Occipital lobe (tissue), 2 donors: ENCODE measurements around the gene DMAP1. TPM values are rescaled to one million over a fixed set of nuclear protein-coding genes. Genes with fewer than 3 reads are reported as not detected.

ENCODE experiments used
- DNase-seq: peaks from one replicate; lab custom pipeline; 2025; lab: John Stamatoyannopoulos, UW
- total RNA-seq: library from RNA; depleted of rRNA; stranded (reverse); fragments of >200 nt; gene quantifications from one replicate; pipeline ENCODE4 v1.2.3, GENCODE V29; 2014

DMAP1 gene
- total RNA-seq, 1 donor from 2014 or later: 31.5 TPM

DNA sequence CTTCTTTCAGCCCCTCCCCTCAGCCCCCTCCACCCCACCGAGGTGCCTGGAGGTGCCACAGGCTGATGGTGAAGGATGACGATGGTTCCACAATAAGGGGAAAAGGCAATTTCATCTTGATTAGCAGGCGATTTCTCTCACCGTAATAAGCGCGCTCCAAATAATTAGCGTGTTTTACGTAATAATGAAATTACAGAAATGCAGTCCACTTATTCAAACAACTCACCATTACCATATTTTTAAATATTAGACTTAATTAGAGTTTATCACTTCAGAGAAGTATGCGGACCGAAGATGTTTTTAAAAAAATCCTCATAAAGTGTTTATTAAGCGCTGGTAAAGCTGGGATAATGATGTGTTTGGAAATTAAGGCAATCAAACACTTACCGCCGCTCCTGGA is 14.9 kb downstream of the DMAP1 start:
- DNase-seq: no peak

DNA sequence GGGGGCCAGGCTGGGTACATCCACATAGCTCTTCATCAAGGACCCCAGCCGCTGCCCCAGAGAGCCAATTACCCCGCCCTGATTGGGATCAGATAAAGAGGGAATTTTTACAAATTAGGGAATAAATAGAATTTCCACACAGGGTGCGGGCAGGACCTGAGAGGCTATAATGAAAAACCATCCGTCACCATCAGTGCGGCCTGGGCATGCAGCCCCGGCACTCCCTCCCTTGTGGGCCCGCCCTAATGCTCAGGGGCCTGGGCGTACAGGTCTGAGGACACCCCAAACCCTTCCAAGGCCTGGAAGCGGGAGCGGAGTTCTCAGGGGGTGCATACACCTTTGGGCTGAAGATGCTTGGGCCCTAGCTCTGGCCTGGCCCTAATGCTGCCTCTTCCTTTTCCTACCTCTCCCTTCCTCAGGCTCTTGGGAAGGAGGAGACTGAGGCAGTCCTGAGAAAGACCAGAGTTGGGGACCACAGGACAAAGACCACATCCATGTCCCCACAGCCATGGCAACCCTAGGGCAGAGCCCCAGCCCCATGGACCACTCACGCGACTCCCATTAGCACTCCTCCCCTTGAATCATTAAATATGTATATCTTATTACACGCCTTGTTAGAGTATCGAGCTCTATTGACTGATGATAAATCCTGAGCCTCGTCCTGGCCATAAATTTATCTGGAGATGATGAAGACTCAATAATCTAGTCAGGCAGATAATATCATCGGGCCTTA is 16.3 kb downstream of the DMAP1 start:
- DNase-seq: no peak

DNA sequence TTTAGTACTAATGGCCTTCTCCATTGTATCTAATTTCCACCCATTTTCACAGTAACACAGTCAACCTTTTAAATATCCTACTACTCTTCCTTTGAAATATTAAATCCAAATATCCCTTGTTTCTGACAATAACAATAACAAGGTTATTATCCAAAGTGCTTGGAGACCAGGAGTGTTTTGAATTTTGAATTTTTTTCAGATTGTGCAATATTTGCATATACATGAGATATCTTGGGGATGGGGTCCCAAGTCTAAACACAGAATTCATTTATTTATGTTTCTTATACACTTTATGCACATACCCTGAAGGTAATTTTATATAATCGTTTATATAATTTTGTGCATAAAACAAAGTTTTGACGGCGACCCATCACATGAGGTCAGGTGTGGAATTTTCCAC is 17.5 kb downstream of the DMAP1 start:
- no peak for DNase-seq

DNA sequence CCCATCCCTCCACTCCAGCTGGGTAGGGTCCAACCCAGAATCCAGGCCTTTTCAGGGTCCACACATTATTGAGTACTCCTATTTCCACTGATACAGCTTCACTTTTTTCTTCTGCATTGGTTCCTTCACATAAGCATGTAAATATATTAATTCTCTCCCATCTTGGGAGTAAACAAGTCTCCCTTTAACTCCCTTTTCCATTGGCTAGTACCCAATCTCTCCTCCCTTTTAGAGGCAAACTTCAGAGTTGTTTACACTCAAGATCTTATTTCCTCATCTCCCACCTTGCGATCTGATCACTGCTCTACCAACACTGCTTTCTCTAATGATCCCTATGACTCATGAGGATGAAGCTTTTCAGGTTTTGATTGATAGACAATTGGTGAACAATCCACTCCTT is 20.3 kb downstream of the DMAP1 start:
- no peak for DNase-seq

DNA sequence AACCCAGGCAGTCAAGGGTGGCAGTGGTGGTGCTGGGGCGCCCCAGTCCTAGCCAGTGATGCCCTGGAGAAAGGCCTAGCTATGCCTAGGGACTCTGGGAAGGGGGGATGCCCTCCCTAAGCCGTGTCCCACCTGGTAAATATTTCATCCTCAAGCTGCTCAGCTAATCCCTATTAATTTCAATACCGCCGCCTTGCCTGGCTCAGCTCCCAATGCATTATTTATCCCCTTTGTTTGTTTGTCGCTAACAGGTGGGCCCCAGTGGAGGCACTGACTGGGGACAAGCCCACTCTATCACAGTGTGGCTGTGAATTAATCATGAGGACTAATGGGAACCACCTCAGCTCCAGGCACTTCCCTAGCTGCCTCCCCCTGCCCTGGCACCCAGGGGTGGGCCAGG is 22.5 kb downstream of the DMAP1 start:
- no peak for DNase-seq

DNA sequence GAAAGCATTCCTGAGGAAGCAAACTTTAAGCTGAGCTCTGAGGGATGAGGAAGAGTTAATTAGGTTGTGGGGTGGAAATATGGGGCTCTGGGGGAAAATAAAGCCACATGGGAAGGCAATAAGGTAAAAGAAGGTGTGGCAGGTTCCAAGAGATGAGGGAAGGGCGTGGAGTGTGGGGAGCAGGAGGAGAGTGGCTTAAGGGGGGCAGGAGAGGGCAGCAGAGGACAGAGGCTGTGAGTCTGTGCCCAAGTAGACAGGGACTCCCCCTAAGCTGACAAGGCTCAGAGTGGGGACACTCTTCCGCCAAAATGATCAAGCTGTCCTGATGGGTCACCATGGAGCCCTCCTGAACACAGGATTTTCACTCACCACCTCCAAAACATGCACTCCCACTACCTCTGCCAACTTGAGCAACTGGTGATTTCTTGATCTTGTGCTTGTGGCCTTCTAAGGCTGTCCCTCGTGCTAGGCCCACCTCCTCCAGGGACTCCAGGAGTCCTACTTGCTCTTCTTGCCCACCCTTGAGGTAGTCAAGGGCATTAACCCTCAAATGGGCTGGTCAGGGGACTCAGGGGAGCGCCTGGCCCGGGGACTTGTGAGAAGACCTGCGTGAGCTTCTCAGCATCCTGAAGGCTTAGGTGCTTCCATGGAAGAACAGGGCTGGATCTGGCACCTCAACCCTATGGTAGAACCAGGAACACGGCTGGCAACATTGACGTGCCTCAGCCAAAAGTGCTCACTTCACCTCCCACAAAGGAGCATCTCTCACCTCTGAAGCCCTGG is 23.4 kb downstream of the DMAP1 start:
- no peak for DNase-seq

DNA sequence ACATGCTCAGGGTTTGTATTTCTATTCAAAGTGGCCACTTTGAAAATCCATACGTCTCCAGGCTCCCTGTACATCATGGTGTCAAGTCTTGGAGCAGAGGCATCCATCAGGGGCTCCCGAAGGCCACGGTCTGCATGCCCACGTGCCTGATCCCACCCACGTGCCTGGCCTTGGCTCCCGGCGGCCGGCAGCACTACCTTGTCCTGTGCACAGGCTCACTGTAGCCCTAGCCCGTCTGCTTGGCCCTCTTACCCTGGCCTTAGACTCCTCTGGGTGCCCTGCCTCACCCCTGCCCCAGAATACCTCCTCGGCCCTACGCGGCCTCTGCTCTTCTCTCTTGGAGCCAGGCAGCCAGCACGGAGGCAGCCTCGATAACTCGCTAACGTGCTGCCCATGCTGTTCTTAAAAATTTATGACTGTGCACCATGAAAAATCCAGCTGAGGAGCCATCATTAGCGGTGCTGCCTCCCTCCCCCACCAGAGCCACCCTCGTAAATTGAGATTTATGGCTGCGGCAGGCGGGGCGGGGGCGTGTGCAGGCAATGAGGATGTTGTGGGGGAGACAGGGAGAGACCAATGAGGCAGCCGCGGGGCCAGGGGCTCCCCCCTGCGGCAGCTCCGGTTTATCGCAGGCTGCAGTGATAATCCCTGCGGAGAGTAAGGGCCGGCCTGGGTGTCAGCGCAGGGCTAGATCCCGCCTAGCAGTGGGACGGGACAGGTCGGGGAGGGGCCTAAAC is 24.6 kb downstream of the DMAP1 start:
- DNase-seq: no peak

DNA sequence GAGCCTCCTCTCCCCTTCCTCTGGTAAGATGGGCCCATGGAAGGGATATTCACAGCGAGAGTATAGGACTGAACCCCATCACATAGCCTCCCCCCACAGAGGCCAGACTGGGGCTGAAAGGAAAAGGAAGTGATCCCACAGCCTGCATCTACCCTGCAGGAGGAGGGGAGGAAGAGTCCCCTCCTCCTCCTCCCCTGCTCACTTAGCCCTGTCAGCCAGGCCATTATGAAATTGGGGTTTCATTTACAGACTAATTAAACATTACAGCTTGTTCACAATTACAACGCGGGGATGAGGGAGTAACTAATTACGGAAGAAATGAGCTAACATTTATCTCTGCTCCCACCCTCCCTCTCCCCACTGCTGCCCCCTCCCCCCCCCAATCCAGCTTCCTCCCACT is 25.4 kb downstream of the DMAP1 start:
- no peak for DNase-seq

DNA sequence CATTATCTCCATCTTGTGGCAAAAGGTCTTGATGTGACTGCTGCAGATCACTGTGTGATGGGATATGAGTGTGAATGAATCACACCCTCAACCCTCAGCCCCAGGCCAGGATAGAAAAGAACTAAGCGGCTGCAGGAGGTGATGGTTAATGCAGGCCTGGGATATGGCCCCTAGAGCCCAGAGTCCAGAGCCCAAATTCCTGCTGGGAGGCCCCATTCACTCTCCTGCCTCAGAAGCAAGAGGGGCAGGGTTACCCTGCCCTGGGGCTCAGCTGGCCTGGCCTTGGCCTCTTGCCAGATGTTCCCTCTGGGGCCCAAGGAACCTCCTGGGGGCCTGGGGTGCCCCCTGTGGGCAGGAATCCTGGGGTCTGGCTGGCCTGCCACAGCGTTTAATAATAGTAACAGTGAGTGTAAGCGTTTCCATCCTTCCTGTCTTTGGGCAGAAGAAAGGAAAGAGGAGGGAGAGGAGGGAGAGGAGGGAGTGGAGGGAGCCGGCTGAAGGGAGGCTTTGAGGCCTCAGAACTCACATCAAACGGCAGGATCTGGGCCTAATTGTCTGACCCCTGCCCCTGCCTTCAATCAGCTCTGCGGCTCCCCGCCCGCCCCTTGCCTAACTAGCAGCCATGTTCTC is 26.2 kb downstream of the DMAP1 start:
- DNase-seq: no peak

DNA sequence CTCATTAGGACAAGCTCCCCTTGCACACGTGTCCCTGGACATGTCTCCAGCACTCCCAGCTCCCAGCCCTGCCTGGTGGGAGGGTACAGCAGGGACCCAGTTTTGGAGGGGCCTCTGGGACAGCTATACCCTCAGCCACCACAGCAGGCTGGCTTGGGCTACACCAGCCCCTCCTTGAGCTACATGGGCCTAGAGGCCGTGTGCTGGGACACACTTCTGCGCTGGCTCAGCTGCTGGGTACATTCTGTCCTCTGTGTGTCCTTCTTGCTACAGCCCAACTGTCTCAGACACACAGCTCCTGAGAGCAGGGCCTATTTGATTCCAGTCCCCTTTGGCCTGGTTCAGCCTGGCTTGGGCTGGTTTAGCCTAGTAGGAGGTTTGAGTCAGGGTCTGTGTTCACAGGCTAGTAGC is 26.7 kb downstream of the DMAP1 start:
- no peak for DNase-seq

DNA sequence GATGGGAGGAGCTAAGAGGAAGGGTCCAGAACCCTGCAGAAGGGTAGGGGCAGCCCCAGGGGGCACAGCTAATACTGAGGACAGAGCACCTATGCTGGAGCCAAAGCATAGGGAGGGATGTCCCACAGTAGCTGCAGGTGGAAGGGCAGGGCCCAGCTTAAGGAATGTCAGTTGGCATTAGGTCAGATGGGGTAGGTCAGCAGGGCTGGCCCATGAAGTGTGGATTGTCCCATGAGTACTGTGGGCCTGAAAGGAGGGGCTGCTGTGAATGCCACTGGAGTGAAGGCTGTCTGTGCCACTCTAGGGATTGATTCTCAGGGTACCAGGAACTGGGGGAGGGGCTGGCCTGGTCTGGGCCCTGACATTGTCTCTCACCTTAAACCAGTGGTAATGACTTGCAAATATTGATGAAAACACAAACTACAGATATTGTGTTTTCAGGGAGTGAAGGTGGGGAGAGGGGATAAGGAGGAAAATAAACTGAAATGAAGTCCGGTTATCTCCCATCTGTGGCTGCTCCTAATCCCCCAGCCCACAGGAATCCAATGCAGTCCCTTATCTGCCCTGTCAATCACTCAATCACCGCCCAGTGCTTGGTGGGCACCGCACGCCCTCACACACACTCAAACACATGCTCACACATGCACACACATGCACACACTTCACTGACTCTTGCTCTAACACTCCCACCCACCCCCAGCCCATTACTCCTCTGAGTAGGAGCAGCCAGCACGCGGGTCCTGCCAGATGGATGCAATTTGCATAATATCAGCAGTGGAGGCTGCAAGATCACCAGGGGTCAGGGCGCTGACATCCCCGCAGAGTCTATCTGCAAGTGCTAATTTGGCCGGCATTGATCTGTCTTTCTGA is 27.8 kb downstream of the DMAP1 start:
- DNase-seq: no peak

DNA sequence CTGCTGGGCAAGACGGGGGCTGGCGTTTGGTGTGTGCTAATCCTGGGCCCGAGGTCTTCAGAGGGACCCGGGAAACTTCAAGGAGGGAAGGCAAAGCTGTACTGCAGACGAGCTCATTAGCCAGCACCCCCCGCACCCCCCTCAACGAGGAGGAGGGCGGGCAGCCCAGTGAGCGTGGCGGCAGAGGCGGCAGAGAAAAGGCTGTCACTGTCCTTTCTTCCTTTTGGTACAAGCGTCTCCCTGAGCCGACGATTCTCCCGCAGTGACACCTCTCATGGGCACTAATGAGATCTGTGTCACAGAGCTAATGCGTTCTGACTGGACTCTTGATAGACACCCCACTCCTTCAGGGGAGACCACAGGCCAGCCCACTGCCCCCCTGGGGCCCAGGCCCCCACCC is 29.5 kb downstream of the DMAP1 start:
- DNase-seq: no peak

DNA sequence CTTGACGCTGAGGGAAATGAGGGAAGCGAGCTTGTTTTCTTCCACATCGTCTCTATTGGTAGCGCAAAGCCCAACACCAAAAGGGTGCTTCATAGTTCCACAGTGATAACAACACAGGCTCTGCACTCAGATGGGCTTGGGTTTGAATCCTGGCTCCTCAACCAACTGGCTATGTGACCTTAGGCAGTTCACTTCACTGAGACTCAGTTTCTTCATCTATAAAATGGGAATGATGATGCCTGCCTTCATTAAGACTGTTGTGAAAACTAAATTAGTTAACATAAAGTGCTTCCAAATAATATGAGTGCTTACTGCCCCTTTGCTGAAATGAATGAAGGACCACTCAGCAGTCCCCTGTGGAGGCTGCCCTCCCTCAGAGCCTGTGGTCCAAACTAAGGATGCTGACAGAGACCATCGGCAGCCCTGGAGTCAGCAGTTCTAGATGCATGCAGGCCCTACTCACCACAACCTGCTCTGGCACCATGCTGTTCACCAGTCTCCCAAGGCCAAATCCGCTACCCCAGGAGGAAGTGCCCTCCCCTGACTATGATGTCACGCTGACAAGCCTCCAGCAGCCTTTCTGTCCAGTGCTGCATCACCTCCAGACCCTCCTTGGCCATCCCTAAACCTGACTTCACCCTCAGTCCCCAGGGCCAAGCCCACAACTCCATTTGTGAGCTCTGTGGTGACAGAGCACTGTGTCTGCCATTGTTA is 30.7 kb downstream of the DMAP1 start:
- DNase-seq: no peak

DNA sequence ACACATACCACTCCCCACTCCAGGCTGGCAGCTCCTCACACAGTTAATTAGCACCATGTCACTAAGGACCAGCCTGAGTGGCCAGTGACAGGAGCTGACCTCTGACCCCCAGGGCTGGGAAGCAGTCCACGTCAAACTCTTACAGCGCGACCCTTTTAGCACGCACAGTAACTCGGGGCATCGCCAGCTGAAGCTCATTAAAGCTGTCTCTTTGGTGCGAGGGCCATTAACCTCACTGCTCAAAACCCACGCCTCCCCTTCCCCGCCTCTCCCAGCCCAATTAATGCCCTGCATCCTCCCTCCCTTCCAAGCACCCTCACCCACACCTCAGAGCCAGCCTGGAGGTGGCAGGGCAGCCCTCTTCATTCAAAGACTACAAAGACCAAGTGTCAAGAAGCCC is 31.7 kb downstream of the DMAP1 start:
- DNase-seq: no peak

DNA sequence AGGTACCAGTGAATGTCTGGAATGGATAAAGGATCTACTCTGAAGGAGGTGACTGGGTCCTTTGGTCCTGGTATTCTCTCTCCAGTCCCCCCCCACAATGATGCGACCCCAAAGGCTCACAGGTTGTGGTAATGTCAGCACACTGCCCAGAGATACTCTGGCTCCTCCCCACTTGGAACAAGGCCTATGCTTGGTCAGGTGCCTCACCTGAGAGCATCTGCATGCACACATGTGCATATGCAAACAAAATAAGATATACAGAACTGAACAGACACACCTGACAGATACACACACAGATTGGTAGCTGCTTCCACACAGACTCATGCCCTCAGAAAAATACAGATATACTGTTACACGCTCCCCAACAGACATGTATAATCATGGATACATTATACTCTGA is 33.5 kb downstream of the DMAP1 start:
- no peak for DNase-seq

DNA sequence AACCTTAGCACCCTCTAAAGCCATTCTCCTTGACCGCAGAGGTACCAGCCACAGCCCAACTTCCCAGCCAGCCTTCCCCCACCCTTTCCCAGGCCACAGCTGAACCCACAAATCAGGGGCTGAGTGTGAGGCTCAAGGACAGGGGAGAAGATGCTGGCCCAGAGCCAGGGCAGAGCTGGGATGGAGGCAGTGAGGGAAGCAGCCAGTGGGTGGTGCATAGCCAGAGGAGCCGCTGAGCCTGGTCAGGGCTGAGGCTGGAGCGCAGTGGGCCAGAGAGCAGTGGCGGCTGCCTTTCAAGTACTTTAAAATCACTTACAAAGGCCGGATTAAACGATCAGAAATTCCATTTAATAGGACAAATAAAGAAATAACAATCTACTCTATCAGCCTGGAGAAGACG is 36.3 kb downstream of the DMAP1 start:
- DNase-seq: no peak

DNA sequence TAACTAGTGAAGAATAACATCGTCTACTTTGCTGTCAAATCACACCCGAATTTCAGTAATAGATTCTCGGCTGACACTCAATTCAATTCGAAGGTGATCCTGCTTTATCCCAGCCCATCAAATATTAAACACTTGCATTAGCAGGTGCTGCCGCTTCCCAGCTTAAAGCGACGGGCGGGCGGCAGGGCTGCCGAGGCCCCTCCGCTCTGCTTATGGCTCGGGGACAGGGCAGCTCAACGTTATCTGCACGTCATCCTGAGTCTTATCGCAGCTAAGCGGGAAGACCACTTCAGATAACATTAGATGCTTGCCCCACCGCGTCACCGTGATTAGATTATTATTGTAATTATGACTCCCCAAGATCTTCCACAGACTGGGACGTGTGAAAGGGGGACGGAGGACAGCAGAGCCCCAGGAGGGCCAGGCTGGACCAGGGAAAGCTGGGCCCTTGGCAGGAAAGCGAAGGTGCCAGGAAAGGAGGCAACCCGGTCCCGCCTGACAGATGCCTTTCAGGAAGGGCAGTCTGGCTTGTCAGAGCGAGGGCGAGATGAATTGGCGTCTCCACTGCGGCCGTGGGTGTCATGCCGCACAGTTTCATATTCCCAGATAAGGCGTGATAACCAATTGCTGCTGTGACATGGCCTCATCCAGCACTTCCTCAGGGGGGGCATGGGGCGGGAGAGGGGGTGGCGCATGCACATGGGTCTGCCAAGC is 37.0 kb downstream of the DMAP1 start:
- no peak for DNase-seq

DNA sequence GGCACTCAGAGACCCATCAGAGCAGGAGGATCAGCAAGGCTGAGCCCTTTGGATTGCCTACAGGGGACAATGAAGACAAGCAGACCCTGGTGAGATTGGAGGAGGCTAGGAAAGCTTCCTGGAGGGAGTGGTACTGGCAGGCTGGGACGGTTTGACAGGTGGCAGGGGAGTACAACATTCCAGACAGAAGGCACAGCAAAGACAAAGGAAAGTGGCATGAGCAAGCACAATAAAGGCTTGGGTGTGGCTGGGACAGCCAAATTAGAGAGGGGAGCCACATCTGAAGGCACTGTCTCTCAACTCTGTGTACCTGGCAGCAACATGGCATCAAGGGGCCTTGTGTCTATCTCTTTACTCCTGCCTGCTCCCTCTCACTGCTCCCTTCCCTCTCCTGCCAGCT is 38.2 kb downstream of the DMAP1 start:
- no peak for DNase-seq

DNA sequence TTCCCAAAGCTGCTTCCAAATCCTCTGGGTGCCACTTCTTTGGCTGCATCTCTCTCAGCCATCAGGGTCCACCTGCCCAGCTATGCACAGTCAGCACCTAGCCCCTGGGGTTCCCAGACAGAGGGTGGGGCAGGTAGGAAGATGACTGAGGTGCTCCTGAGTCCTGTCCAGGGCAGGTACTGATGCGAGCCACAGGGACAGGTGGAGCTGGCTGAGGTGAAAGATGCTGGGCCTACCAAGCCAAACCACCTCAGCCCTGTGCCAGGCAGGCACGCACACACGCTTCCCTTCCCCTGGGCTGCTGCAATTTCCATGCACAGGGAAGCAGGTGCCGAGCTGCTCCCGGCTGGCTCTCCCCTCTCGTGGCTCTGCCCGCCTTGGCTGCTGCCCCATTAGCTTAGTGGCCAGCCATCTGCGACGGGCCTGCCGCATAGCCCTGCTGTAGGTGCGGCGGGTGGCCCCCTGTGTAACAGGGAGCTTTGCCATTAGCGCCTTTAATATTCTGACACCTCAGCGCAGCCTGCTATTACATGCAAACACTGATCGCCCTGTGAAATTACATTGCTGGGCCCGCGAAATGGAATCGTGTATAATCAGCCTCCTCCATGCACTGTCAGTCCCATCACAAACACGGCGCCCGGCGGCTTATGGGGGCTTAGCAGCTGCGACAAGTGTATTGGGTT is 38.9 kb downstream of the DMAP1 start:
- DNase-seq: no peak
